ENCODE results near the gene PICK1.

PICK1 gene

GRCh38 chr22:38056969-38057891 is at the start of gene PICK1:
Gene PICK1, plus strand, starts transcription at chr22:38057404. Its CDS starts 406 bp downstream, at chr22:38057810.
- DNase-seq = no peak

- DNase-seq = no peak
Observed at GRCh38 chr22:38009000-38009806, 48.0 kb upstream of the PICK1 start.

GRCh38 chr22:38012604-38013072 is 44.6 kb upstream of the PICK1 start:
- DNase-seq = no peak

- DNase-seq = no peak
Observed at GRCh38 chr22:38014083-38014482, 43.1 kb upstream of the PICK1 start.

- no peak for DNase-seq
Observed at GRCh38 chr22:38016182-38017151, 40.7 kb upstream of the PICK1 start.

- no peak for DNase-seq
Observed at GRCh38 chr22:38017272-38017920, 39.8 kb upstream of the PICK1 start.

- no peak for DNase-seq
Observed at GRCh38 chr22:38017939-38018885, 39.0 kb upstream of the PICK1 start.

GRCh38 chr22:38018938-38019827 is 38.0 kb upstream of the PICK1 start:
- no peak for DNase-seq

- no peak for DNase-seq
Observed at GRCh38 chr22:38021206-38021605, 36.0 kb upstream of the PICK1 start.

- no peak for DNase-seq
Observed at GRCh38 chr22:38023045-38023444, 34.2 kb upstream of the PICK1 start.

GRCh38 chr22:38025514-38025913 is 31.7 kb upstream of the PICK1 start:
- no peak for DNase-seq

- no peak for DNase-seq
Observed at GRCh38 chr22:38026130-38027111, 30.8 kb upstream of the PICK1 start.

GRCh38 chr22:38027487-38027886 is 29.7 kb upstream of the PICK1 start:
- DNase-seq = no peak

GRCh38 chr22:38028344-38029130 is 28.7 kb upstream of the PICK1 start:
- no peak for DNase-seq

GRCh38 chr22:38029370-38029769 is 27.8 kb upstream of the PICK1 start:
- DNase-seq = no peak

GRCh38 chr22:38029901-38030300 is 27.3 kb upstream of the PICK1 start:
- DNase-seq = no peak

- no peak for DNase-seq
Observed at GRCh38 chr22:38030311-38031133, 26.7 kb upstream of the PICK1 start.
